ENCODE results near the gene TMEM130. TPM values are rescaled to one million over a fixed set of nuclear protein-coding genes. Genes with fewer than 3 reads are reported as not detected.

The TMEM130 gene
- total and polyA plus RNA-seq, 9 donors = 0.12 to 1.6 (median 0.73) TPM

DNA sequence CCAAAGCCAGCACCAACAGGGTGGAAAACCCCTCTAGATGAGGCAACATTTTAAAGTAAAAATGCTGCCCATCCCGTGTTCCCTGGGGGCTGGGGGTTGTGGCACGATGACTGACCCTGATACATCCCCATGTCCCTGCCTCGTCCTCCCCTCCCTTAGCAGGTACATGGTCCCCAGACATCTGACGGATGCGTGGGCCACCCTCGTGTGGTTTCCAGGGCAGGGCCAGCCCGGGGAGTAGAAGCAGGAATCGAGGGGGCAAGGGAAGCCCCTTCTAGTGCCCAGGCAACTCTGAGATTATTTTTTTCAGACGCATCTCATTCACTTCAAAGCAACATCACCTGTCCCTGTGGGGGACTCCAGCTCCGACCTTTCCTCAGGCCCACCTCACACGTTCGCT, 3.5 kb downstream of the TMEM130 start:
- no peak overlapping the region for H3K27ac ChIP-seq
- no peaks in the 10 kb centered on the region for H3K27me3 ChIP-seq
- intact Hi-C loops (cut with DNase I) = no loop called here
- no peaks in the 10 kb centered on the region for H3K36me3 ChIP-seq
- DNase-seq = no peak
- TF ChIP-seq CTCF (IDR thresholded peaks at IDR 0.05) (no peak), POLR2A (IDR thresholded peaks at IDR 0.05) (no peak), EP300 (IDR thresholded peaks at IDR 0.05) (no peak)
- H3K9me3 ChIP-seq = no peaks in the 10 kb centered on the region
- H3K4me1 ChIP-seq (ENCODE audit: insufficient read depth) = no peaks in the 10 kb centered on the region
- no peak overlapping the region for H3K4me3 ChIP-seq
- 93% methylated on average over 12 of the region's 12 CpGs for WGBS, 3 donors

DNA sequence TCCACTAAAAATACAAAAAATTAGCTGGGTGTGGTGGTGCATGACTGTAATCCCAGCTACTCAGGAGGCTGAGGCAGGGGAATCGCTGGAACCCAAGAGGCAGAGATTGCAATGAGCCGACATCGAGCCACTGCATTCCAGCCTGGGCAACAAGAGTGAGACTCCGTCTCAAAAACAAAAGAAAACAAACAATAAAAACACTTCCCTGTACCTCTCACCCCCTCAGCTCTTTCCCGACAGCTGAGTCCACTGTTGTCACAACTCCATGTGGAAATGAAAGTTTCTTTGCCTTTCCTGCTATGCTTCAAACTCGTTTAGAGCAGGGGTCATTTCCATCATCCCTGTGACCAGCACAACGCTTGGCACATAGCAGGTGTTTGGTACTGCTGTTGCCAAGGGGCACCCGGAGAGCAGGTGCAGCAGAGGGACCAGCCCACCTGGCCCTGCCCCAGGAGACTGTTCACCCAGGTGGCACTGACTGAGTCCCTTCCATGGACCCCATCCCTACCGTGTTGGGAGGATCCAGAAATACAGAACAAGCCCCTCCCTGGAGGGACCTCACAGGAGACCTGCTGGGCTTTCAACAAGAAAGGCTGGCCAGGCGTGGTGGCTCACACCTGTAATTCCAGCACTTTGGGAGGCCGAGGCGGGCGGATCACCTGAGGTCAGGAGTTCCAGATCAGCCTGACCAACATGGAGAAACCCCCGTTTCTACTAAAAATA, 4.9 kb downstream of the TMEM130 start:
- Histone ChIP-seq H3K9me3 (no peaks in the 10 kb centered on the region), H3K4me3 (no peak overlapping the region), H3K27ac (no peak overlapping the region), H3K27me3 (no peaks in the 10 kb centered on the region), H3K36me3 (no peaks in the 10 kb centered on the region), H3K4me1 (ENCODE audit: insufficient read depth) (no peaks in the 10 kb centered on the region)
- DNase-seq = no peak
- intact Hi-C loops (cut with DNase I) = no loop called here
- 62 to 71% (median 67%) methylated on average over 14 of the region's 14 CpGs for WGBS, 3 donors
- TF ChIP-seq CTCF (IDR thresholded peaks at IDR 0.05) = no peak
- no peak for TF ChIP-seq EP300 (IDR thresholded peaks at IDR 0.05)
- TF ChIP-seq POLR2A (IDR thresholded peaks at IDR 0.05) = no peak

- H3K4me3 ChIP-seq = no peak overlapping the region
- no peaks in the 10 kb centered on the region for H3K36me3 ChIP-seq
- intact Hi-C loops (cut with DNase I) = no loop called here
- TF ChIP-seq EP300 (IDR thresholded peaks at IDR 0.05) (no peak), POLR2A (IDR thresholded peaks at IDR 0.05) (no peak), CTCF (IDR thresholded peaks at IDR 0.05) (no peak)
- no peaks in the 10 kb centered on the region for H3K9me3 ChIP-seq
- H3K4me1 ChIP-seq (ENCODE audit: insufficient read depth) = no peaks in the 10 kb centered on the region
- H3K27ac ChIP-seq = no peak overlapping the region
- 68 to 100% (median 92%) methylated on average over 2 of the region's 2 CpGs for WGBS, 3 donors
- no peaks in the 10 kb centered on the region for H3K27me3 ChIP-seq
- DNase-seq = no peak
Observed at GRCh38 chr7:98863601-98864000, 6.2 kb downstream of the TMEM130 start.

- 94 to 95% (median 95%) methylated on average over 29 of the region's 29 CpGs for WGBS, 3 donors
- Histone ChIP-seq H3K27me3 (no peaks in the 10 kb centered on the region), H3K36me3 (no peaks in the 10 kb centered on the region), H3K9me3 (no peaks in the 10 kb centered on the region), H3K4me1 (ENCODE audit: insufficient read depth) (no peaks in the 10 kb centered on the region), H3K4me3 (no peak overlapping the region), H3K27ac (no peak overlapping the region)
- no peak for TF ChIP-seq CTCF (IDR thresholded peaks at IDR 0.05)
- no peak for TF ChIP-seq EP300 (IDR thresholded peaks at IDR 0.05)
- no peak for TF ChIP-seq POLR2A (IDR thresholded peaks at IDR 0.05)
- no peak for DNase-seq
- intact Hi-C loops (cut with DNase I) = no loop called here
Observed at GRCh38 chr7:98862716-98863420, 6.9 kb downstream of the TMEM130 start.
